ENCODE measurements around the gene PARL.

- no peak for TF ChIP-seq POLR2A (IDR thresholded peaks at IDR 0.05; ENCODE audit: borderline replicate concordance, extremely low read depth, insufficient read depth, insufficient read length)
- no peak for TF ChIP-seq CTCF (IDR thresholded peaks at IDR 0.05 in 2 of 3, conservative IDR thresholded peaks at IDR 0.05 in 1 of 3; ENCODE audit: borderline replicate concordance in 1 of 3, insufficient read depth in 1 of 3, low read depth in 2 of 3, low read length in 2 of 3)
- no peak for TF ChIP-seq EZH2 (IDR thresholded peaks at IDR 0.05)
- no peak for TF ChIP-seq ZBTB33 (IDR thresholded peaks at IDR 0.05; ENCODE audit: extremely low read depth, insufficient replicate concordance, low read length)
- no peak for TF ChIP-seq CEBPB (IDR thresholded peaks at IDR 0.05; ENCODE audit: low read depth)
- TF ChIP-seq EZH2phosphoT487 (IDR thresholded peaks at IDR 0.05; ENCODE audit: borderline replicate concordance): no peak
- no peak for TF ChIP-seq RAD21 (IDR thresholded peaks at IDR 0.05; ENCODE audit: low read depth)
- TF ChIP-seq MAX (IDR thresholded peaks at IDR 0.05): no peak
- TF ChIP-seq SIN3A (IDR thresholded peaks at IDR 0.05; ENCODE audit: low read depth): no peak
Measured at GRCh38 chr3:183878071-183878470, 6.6 kb downstream of the PARL start.

Measured in HCT116 (cell line).